HG03108 (cell line): ENCODE results near the gene SPATC1L.
"Not testable (repeated sequence)": the region's sequence is repeated elsewhere in the genome, so short reads cannot be mapped to it uniquely, and the experiment has no call there.

Experiments used
- ATAC-seq: cut with Tn5 transposase; IDR thresholded peaks from one replicate; pipeline ENCODE4 v1.9.1; 2021; ENCODE audit warnings: moderate library complexity; ENCODE audit not compliant: unreplicated experiment

SPATC1L gene

DNA sequence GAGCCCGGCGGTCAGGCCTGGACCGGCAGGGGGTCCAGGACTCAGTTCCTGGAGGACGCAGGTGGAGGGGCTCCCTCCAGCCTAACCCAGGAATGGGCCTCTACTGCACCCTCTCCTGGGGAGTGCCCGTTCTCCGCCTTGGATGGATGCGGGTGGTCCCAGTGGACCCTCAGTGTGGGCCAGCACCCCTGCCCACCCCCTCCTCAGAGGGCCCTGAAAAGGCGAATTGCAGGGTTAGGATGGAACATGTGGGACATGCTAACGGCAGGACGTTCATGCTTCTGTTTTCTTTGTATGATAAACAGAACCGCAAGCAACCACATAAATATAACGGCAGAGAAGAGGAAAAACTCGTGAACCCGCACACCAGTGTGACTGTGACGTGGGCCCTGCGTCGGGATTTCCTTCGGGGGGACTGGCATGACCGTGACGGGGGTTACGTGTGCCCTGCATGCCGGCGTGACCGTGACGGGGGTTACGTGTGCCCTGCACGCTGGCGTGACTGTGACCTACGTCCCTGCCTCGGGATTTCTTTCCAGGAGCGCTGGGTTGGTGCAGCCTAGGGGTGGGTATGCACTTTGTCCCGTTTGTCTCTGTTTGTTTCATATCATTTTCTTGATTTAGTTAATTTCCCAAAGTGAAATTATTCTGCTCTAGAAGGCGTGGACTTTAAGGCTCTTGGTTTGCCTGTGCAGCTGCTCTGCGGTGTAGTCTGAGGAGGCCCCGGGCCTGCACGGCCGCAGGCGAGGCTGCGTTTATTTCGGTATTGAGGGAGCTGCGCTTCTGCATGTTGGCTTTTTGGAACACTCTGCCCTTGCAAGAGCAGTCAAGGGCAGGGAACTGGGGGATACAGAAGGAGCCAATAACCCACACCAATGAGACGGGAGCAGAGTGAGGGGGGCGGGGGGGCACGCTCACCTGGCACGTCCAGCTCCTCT is 32.0 kb downstream of the SPATC1L start:
- ATAC-seq, result no peak

DNA sequence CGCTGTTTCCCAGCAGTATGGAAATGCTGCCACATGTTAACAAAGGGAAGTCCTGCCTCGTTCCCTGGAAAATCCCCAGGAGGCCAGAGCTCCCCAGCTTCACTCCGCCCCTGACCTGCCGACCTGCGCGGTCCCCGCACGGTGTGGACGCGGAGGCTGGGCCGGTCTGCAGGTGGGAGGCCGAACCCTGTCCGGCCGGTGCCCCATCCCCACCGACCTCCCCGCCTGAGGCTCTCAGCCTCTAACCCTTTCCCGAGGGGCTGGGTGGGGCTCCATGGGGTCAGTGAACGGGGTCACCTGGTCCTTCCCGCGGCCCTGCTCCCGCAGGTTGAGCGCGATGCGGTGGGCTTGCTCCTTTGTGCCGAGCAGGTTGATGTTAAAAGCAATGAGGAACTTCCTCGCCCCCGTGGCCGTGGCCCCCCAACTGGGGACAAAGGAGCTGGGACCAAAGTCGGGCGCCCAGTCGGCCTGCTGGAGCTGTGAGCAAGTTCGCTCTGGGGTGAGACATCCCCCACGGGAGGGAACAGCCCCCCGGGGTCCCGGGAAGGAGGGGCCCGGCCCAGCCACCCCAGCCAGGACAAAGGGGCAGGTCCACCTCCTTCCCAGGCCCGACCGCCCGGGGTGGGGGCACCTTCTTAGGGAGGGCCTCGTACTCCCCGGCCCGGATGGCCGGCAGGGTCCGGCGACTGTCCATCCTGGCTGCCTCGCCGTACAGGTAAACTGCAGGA is 32.8 kb downstream of the SPATC1L start:
- no peak for ATAC-seq

DNA sequence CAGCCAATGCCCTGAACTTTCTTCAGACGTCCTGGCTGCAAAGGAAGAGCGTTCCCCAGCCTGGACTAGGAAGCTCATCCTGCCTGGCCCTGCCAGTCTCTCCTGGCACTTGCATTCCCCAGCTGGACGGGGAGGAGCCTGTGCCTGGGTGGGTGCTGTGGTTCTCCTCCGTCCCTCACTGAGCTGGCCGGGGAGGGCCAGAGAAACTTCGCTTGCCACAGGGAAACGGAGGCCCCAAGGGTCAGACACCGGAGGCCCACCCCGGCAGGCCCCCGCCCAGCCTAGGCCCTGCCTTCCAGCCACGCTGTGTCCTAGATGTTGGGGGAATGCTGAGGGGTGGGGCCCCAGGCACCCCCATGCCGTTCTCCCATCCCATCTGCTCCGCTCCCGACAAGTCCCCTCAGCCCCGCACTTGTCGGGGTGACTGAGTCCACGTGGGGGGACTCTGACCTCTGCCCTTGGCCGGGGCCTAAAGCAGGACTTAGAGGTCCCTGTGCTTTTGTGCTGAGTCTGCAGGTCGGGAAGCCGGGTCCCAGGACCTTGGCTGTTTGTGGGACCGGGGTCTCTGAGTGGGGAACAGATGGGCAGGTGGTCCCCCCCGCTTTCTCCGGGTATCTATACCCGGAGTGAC is 33.7 kb downstream of the SPATC1L start:
- ATAC-seq, result no peak

DNA sequence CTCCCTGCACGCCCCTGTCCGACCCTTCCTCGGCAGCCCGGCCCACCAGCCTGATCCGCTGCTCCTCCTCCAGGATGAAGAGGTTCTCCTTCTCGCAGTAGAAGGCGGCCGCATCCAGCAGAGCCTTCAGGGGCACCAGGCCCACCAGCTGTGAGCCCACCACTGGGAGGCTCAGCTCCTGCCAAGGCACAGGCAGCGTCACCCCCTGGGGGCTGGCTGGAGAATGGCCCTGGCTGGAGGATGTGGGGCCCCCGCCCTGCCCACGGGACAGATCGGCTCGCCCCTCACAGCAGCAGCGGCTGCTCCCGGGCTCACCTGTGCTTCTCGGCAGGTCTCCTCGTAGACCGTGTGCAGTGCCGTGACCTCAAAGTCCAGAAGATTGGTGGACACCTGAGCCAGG is 34.2 kb downstream of the SPATC1L start:
- ATAC-seq, result no peak

DNA sequence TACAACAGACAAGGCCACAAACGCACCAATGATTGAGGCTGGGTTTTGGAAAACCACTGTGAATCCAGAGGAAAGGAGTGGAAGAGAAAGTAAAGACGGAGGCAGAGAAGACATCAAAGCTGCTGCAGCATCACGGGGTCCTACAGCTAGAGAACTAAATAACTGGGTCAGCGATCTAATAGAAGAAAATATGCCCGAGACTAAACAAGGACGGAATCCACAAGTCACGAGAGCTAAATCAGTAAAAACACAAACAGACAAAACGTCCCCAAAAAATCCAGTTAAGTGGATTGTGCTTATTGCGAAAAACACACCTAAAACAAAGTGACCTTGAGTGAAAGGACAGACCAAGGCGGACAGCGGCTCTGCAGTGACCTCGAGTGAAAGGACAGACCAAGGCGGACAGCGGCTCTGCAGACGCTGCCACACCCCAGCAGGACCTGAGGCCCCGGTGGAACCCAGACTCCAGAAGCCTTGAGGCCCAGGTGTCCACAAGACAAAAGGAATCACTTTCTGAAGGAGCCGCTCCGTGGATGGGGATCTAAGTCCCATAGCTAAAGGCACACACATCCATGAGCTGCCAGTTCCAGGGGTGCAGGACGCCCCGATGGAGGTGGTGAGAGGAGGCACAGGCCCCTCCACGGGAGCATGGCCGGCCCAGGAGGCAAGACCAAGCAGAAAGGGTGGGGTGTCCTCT is 34.9 kb downstream of the SPATC1L start:
- no peak for ATAC-seq

DNA sequence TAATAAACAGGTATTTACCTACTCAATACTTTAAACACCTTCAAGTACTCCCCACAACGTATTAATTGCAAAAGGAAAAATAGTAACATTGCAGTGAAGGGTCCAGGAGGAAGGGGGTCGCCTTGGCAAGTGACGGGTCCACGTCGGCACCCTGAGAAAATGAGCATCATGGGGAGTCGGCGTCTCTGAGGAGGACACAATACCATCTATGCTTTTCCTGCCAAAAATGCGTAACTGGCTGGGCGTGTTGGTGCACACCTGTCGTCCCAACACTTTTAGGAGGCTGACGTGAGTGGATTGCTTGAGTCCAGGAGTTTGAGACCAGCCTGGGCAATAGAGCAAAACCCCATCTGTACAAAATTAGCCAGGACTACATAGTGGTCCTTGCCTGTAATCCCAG is 36.2 kb downstream of the SPATC1L start:
- ATAC-seq, result no peak

DNA sequence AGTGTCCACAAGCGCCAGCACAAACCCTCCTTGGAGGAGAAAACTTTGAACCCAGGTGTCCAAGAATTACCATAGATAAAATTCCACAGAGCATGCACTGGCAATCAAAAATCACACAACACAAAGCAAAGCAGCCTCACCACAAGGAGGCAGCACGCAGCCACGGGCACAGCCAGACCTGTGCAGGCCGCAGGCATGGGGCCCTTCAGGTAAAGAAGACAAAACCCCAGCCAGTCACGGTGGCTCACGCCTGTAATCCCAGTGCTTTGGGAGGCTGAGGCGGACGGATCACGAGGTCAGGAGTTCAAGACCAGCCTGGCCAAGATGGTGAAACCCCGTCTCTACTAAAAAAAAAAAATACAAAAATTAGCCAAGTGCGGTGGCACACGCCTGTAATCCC is 36.8 kb downstream of the SPATC1L start:
- not testable (repeated sequence) for ATAC-seq

DNA sequence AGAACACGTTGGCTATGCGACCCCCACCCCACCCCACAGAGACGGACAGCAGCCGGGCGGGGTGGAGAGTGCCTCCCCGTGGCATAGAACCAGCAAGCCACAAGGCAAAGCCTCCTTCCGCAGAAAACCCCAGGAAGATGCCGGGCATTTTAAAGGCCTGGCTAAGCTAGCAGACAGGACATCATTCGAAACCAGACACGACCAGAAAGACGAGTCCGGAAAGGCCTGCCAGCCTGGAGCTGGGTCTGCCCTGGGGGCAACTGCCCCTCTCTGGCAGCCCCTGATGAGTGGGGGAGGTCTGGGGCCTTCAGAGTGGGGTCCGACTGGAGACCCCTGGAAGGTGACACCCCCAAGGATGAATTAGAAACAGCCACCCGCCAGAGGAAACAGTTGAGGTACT is 37.4 kb downstream of the SPATC1L start:
- ATAC-seq, result no peak

DNA sequence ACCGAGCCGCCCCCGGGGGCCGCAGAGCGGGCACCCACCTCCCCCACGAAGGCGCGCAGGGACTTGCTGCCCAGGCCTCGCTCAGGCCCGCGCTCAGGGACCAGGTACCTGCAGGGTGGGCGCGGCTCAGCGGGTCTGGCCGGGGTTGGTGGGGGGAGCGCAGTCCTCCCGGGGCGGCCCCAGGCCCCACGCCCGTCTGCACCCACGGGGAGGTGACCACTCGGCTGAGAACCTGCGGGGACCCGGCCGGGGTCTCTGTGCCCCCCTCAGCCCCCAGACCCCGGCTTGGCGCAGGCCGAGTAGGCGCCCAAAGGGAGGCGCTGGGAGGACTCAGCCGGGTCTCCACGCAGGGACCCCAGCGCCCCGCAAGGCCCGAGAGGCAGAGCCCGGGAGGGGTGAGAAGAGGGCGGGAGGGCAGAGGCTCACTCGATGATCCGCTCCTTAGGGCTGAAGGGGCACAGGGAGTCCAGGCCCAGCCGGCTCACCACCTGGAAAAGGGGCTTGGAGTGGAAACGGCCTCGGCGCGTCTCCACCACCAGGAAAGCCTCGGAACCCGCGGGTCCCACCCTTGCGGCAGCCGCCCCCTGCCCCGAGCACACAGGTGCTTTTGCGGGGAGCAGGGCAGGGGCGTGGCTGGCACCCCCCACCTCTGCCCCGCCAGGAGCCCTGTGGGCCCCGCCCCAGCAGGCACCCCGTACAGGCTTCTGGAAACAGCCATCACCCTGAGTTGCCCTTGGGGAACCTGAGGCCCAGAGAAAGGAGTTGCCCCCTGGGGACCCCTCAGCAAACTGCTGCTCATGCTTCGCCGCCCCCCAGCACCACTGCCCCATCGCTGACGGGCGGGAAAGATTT is 38.2 kb downstream of the SPATC1L start:
- ATAC-seq, result no peak

DNA sequence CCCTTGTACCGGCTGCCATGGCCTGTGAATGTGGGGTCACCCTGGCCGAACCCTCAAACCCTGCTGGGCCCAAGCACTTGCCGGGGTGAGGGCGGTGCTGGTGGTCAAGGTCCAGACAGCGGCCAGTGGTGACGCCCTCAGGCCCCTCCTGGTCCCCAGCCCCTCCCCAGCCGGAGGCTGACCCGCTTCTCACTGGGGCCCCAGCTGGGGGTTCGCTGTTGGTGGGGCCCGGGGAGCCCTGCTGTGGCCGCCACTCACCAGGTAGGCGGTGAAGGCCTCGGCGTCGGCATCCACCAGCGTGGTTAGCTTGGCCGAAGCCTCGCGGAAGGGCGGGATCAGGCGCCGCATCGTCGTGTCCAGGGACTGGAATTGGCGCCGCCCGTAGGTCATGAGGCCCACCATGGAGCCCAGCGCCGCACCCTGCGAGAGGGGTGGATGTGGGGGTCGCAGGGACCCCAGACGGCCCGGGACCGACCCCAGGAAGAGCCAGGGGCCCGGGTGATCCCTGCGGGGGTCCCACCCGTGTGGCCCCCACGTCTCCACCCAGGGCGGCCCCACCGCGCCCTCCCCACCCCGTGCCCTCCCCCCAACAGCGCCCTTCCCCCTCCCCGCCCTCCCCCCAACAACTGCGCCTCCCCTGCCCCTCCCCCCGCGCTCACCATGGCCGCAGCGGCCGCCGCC is 39.0 kb downstream of the SPATC1L start:
- ATAC-seq, result no peak

DNA sequence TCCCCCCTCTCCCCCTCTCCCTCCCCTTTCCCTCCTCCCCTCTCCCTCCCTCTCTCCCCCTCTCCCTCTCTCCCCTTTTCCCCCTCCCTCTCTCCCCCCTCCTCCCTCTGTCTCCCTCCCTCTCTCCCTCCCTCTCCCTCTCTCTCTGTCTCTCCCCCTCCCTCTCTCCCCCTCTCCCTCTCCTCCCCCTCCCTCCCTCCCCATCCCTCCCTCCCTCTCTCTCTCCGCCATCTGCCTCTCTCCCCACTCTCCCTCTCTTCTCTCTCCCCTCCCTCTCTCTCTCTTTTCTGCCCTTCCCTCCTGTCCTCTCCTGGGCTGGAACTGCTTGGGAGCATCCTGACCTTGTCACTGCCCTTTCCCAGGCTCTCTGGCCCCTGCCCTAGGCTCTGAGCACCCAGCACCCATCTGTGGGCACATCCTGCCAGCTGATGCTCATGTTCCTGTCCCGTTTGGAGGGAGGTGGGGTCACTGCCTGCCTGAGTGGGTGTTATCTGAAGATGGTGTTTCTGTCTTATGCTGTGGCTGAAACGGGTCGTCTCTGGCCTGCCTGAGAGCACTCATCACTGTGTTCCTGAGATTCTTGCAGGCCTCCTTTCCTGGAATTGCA is 39.7 kb downstream of the SPATC1L start:
- ATAC-seq, result no peak

DNA sequence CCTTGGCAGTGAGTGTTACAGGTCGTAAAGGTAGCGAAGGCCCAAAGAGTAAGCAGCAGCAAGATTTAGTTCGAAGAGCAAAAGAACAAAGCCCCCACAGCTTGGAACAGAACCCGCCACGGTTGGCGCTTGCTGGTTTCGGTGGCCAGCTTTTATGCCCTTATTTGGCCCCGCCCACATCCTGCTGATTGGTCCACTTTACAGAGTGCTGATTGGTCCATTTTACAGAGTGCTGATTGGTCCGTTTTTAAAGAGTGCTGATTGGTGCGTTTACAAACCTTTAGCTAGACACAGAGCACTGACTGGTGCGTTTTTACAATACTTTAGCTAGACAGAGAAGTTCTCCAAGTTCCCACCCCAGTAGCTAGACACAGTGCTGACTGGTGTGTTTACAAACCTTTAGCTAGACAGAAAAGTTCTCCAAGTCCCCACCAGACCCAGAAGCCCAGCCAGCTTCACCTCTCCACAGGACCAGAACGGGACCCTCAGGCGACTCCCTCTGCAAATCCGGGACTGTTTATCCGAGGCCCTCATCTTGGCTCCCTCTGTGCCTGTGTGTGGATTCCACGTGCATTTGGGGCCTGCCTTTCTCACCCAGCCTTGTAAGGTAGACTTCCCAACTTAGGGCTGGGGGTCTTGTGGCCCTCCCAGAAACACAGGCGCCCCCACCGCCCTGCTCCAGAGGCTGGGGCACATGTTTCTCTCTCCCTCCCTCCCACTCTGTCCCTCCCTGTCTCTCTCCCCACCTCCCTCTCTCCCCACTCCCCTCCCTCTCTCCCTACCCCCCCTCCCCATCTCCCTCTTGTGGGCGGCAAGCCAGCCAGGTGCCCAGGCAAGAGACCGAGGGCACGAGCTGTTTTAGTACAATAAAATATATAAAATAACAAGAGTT is 41.4 kb downstream of the SPATC1L start:
- ATAC-seq, result no peak

DNA sequence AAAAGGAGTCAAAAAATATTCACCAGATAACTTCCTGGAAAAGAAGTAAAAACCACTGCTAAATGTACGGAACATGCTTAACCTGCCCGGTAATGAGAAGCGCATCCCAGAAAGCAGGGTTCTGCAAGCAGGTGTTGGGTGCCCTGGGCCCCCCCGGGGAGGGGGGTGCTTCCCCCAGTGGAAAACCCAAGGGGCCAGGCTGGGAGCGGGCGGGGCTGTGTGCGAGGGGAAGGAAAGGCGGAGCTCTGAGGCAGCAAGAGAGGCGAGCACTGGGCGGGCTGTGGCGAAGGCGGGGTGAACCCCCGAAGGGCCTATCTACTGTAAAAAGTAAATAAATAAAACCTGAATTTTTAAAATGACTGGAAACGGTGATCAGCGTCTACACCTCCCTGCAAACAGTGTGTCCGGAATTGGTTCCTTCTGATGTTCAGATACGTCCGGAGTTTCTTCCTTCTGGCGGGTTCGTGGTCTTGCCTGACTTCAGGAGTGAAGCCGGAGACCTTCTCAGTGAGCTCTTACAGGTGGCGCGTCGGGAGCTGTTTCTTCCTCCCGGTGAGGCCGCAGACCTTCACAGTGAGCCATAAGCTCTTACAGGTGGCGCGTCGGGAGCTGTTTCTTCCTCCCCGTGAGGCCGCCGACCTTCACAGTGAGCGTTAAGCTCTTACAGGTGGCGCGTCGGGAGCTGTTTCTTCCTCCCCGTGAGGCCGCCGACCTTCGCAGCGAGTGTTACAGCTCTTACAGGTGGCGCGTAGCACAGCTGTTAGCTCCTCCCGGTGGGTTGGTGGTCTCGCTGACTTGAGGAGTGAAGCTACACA is 42.3 kb downstream of the SPATC1L start:
- no peak for ATAC-seq

DNA sequence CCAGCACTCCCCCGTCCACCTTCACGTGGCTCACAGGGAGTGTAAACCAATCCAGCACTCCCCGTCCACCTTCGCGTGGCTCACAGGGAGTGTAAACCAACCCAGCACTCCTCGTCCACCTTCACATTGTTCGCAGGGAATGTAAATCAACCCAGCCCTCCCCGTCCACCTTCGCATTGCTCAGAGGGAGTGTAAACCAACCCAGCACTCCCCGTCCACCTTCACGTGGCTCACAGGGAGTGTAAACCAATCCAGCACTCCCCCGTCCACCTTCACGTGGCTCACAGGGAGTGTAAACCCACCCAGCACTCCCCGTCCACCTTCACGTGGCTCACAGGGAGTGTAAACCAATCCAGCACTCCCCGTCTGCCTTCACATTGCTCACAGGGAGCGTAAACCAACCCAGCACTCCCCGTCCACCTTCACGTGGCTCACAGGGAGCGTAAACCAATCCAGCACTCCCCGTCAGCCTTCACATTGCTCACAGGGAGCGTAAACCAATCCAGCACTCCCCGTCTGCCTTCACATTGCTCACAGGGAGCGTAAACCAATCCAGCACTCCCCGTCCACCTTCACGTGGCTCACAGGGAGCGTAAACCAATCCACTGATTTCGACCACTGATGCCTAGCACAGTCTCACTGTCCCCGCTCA is 43.8 kb downstream of the SPATC1L start:
- ATAC-seq, result not testable (repeated sequence)

DNA sequence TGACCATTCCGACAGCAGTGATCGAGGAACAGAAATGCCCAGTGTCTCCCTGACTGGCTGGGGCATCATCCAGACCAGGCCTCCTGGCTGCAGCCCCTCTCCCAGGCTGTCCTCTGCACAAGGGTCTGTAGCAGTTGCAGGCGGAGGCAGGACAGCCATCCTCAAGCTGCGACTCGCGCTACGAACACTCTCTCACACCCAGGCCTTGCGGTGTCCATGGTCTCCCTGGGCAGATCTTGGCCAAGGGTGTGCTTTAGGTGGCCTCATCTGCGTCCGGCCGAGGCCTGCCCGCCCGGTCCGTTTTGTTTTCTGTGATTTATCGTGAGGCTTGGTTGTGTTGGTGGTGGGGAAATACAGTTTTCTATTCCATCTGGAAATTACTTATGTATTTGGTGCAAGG is 44.6 kb downstream of the SPATC1L start:
- ATAC-seq, result no peak

DNA sequence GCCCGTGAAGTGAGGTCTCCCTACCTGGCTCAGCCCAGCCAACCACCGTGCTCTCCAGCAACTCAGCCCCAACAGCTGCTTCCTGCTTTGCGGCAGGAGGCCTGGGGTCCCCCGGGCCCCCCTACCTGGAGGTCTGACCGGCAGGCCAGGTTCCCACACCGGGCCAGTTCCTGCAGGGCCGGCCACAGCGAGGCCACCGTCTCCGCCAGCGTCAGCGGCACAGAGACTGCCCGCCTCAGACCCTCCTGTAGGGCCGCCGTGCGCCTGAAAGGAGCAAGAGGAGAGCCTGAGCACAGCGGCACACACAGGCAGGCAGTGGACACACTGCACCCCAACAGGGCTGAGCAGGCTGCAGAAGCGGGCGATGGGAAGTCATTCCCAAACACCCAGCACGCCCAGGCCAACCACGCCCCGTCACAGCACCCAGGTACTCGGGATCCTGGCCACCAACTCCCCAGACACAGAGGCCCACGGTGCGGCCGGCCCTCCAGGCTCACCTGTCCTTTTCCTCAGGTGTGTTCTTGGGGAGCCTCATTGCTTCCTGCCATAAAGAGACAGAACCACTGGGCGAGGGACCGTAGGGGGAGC is 45.8 kb downstream of the SPATC1L start:
- ATAC-seq, result no peak

DNA sequence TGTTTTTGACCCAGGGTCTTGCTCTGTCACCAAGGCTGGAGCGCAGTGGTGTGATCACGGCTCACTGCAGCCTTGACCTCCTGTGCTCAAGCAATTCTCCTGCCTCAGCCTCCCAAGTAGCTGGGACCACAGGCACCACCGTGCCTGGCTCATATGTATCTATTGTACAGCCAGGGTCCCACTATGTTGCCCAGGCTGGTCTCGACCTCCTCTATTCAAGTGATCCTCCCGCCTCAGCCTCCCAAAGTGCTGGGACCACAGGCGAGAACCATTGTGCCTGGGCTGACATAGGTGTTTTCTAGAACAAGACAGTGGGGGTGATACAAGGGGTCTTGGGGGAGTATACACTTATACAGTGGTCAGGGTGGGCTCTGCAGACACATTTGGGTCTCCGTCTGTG is 46.4 kb downstream of the SPATC1L start:
- ATAC-seq, result no peak
